Activated CD4-positive, alpha-beta T cell treated with anti-CD3 and anti-CD28 coated beads for 36 hours (primary cell): ENCODE results near the gene SLC25A28. TPM values are rescaled to one million over a fixed set of nuclear protein-coding genes. Genes with fewer than 3 reads are reported as not detected.

Experiments used
- ATAC-seq: fragments of 200-7000 bp; cut with Tn5 transposase; one replicate; pipeline ENCODE4 v1.10.0; 2021; ENCODE audit warnings: mild to moderate bottlenecking, moderate library complexity
- CTCF ChIA-PET: fragments of 350-600 bp; sonication (Branson Sonifier 250); formaldehyde crosslinking; loops from one replicate; lab custom pipeline; 2021; ENCODE audit warnings: antibody characterized with exemption; lab: Charles Lee
- POLR2A ChIA-PET: fragments of 350-600 bp; sonication (Branson Sonifier 250); formaldehyde crosslinking; loops from one replicate; lab custom pipeline; 2021; ENCODE audit warnings: antibody characterized with exemption, inconsistent platforms; lab: Charles Lee
- DNase-seq: peaks from one replicate; pipeline ENCODE4 v3.0.0-alpha.2; 2020
- H3K27ac Mint-ChIP-seq: one replicate; pipeline ENCODE4 v1.8.0; 2021; ENCODE audit warnings: mixed read lengths
- H3K27me3 Mint-ChIP-seq: one replicate; pipeline ENCODE4 v1.8.0; 2021; ENCODE audit warnings: mixed read lengths
- H3K36me3 Mint-ChIP-seq: one replicate; pipeline ENCODE4 v1.8.0; 2021; ENCODE audit warnings: low read depth, mixed read lengths
- H3K4me1 Mint-ChIP-seq: one replicate; pipeline ENCODE4 v1.8.0; 2021; ENCODE audit warnings: mixed read lengths
- H3K4me3 Mint-ChIP-seq: one replicate; pipeline ENCODE4 v1.8.0; 2021; ENCODE audit warnings: mild to moderate bottlenecking, moderate library complexity, mixed read lengths
- H3K9me3 Mint-ChIP-seq: one replicate; pipeline ENCODE4 v1.8.0; 2021; ENCODE audit warnings: low read depth, mixed read lengths
- intact Hi-C, 2 experiments: fragments of 100-400 bp; cut with DNase I in 1 of 2; cut with micrococcal nuclease in 1 of 2; formaldehyde crosslinking; loops; one replicate each; pipeline versions ENCODE4 v1.14.2 to v1.15.1; 2022 to 2024; cut with DNase I, micrococcal nuclease
- total RNA-seq, 2 experiments: library from RNA; stranded (reverse); gene quantifications; one replicate each; pipeline ENCODE4 v1.2.3, GENCODE V29; 2021

The SLC25A28 gene, protein sequence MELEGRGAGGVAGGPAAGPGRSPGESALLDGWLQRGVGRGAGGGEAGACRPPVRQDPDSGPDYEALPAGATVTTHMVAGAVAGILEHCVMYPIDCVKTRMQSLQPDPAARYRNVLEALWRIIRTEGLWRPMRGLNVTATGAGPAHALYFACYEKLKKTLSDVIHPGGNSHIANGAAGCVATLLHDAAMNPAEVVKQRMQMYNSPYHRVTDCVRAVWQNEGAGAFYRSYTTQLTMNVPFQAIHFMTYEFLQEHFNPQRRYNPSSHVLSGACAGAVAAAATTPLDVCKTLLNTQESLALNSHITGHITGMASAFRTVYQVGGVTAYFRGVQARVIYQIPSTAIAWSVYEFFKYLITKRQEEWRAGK
- total RNA-seq, result 10 to 100 TPM; 55.0 to 65.9 TPM

DNA sequence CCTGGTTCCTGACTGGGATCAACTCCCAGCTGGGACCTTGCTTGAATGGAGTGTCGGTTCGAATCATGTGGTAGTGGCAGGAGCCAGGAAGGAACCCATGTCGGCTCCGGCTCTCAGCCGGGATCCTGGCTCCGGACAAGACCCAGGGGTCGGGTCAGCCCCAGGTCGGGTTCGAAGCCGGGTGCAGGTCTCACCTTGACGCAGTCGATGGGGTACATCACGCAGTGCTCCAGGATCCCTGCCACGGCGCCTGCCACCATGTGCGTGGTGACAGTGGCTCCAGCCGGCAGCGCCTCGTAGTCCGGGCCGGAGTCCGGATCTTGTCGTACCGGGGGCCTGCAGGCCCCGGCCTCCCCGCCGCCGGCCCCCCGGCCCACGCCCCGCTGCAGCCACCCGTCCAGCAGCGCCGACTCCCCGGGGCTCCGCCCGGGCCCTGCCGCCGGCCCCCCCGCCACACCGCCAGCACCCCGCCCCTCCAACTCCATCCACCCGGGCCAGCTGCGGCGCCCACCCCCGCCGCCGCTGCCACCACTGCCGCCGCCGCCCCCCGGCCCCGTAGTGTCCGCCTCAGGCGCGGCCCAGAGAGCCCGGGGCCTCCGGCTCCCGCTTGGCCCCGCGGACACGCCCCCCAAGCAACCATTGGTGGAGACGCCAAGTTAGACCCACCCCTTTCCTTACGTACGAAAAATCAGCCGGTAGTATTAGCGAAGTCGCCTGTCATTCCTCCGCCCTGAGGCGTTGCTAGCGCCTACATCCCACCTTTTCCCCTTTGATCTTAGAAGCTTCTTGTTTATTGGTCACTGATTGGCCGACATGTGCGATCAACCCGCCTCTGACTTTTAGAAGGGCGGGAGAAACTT is at the start of gene SLC25A28:
SLC25A28 (minus strand) TSS at position 589 of the 860 bp plus-strand sequence; CDS start at position 485, 104 bp downstream.
- no peaks in the 10 kb centered on the region for H3K9me3 Mint-ChIP-seq
- POLR2A ChIA-PET, result interaction anchor here (0.7 to 4.3 kb wide), 7 partner anchors 39 to 190 kb away, joined by 3 to 30 read pairs (median 5); partner anchors contain the start of genes COX15, CUTC, ENTPD7 and GOT1
- peaks cover 27% of the 10 kb centered on the region for H3K36me3 Mint-ChIP-seq
- peak within 1 kb of the TSS; percentile 96 for H3K4me3 Mint-ChIP-seq
- no peaks in the 10 kb centered on the region for H3K27me3 Mint-ChIP-seq
- H3K4me1 Mint-ChIP-seq, result peaks cover 46% of the 10 kb centered on the region
- H3K27ac Mint-ChIP-seq, result peak within 1 kb of the TSS; percentile 98
- DNase-seq, result peak; percentile 96
- ATAC-seq, result no peak
- CTCF ChIA-PET, result interaction anchor here (0.7 to 4.1 kb wide), 7 partner anchors 8 to 184 kb away, joined by 3 to 15 read pairs (median 3); no protein-coding TSS in a partner anchor
- intact Hi-C loops, result loop anchor here (1.0 to 10.0 kb wide), 10 partner anchors 39 to 1975 kb away; partner anchors contain the start of genes COX15 (in 2 of the 2), CUTC (in 2 of the 2), ENTPD7 (in 2 of the 2) and GOT1 (in 2 of the 2)

DNA sequence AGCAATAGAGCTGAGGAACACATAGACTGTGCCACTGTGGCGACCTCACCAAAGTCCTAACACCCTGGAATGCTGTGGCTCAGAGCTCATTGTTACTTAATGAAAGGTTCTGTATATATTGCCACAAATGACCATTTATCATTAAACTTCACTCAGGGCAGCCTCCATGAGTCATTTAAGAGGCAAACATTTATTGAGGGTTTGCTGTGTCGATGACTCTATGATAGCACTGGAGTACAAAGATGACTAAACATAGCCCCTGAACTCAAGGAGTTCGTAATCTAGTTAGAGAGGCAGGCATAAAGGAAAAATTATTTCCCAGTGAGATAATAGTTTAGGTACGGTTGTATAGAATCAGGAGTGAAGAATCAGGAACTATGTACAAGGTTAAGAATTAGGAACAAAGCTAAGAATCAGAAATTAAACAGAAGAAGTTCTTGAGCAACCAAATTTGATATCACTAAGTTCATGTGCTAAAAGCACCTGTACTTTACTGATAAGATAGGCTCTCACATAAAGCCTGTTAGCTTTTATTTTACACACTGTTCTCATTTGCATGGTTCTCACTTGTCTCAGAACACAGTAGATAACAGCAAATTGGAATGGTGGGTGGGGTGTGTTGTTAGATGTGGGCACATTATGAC is 47.0 kb upstream of the SLC25A28 start:
- peaks cover 5% of the 10 kb centered on the region for H3K36me3 Mint-ChIP-seq
- no peak for ATAC-seq
- H3K4me1 Mint-ChIP-seq, result peaks cover 3% of the 10 kb centered on the region
- no peaks in the 10 kb centered on the region for H3K27me3 Mint-ChIP-seq
- intact Hi-C loops, result no loop called here
- no peak overlapping the region for H3K27ac Mint-ChIP-seq
- ChIA-PET CTCF (no interaction called here), POLR2A (no interaction called here)
- no peak overlapping the region for H3K4me3 Mint-ChIP-seq
- no peaks in the 10 kb centered on the region for H3K9me3 Mint-ChIP-seq
- no peak for DNase-seq

DNA sequence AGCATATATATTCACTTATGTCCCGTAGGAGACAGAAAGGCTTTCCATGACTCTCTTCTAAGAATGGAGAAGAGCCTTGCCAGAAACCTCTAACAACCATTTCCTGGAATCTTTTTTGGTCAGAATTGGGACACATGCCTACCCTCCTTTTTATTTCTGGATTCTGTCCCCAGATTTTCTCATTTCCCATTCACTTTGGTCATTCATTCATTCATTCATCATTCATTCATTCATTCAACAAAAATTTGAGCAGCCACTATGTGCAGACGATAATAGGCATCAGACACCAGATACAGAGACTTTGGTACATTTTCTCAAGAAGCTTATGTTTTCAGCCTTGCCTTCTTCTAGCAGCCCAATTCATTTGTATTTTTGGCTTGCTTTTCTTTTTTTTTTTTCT is 45.1 kb upstream of the SLC25A28 start:
- no peaks in the 10 kb centered on the region for H3K27me3 Mint-ChIP-seq
- ChIA-PET POLR2A (no interaction called here), CTCF (interaction anchor here (0.6 kb wide), 1 partner anchor 275 kb away, joined by 3 read pairs; no protein-coding TSS in a partner anchor)
- ATAC-seq, result no peak
- H3K9me3 Mint-ChIP-seq, result no peaks in the 10 kb centered on the region
- intact Hi-C loops, result no loop called here
- H3K27ac Mint-ChIP-seq, result no peak overlapping the region
- no peak for DNase-seq
- peaks cover 7% of the 10 kb centered on the region for H3K4me1 Mint-ChIP-seq
- H3K36me3 Mint-ChIP-seq, result peaks cover 5% of the 10 kb centered on the region
- no peak overlapping the region for H3K4me3 Mint-ChIP-seq

DNA sequence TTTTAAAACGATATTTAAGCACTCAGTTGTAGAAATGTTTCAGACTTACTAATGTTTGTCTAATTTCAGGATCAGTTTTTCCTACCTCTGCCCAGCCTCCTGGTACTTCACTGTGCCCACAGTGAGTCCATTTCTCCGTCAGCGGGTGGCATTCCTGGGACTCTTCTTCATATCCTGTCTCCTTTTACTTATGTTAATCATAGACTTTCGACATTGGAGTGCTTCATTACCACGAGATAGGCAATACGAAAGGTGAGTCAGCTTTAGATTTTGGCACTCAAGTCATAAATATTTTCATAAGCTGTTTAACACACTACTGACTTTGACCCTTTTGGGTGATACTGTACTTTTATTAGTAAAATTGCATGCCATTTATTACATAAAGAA is 41.1 kb upstream of the SLC25A28 start:
- intact Hi-C loops, result no loop called here
- H3K9me3 Mint-ChIP-seq, result no peaks in the 10 kb centered on the region
- no peak overlapping the region for H3K4me3 Mint-ChIP-seq
- ChIA-PET POLR2A (no interaction called here), CTCF (interaction anchor here (0.6 to 0.9 kb wide), 2 partner anchors 30 to 88 kb away, joined by 3 read pairs; no protein-coding TSS in a partner anchor)
- DNase-seq (no peak), ATAC-seq (no peak)
- no peak overlapping the region for H3K27ac Mint-ChIP-seq
- peaks cover 5% of the 10 kb centered on the region for H3K36me3 Mint-ChIP-seq
- H3K4me1 Mint-ChIP-seq, result peaks cover 22% of the 10 kb centered on the region
- peaks cover 6% of the 10 kb centered on the region for H3K27me3 Mint-ChIP-seq

DNA sequence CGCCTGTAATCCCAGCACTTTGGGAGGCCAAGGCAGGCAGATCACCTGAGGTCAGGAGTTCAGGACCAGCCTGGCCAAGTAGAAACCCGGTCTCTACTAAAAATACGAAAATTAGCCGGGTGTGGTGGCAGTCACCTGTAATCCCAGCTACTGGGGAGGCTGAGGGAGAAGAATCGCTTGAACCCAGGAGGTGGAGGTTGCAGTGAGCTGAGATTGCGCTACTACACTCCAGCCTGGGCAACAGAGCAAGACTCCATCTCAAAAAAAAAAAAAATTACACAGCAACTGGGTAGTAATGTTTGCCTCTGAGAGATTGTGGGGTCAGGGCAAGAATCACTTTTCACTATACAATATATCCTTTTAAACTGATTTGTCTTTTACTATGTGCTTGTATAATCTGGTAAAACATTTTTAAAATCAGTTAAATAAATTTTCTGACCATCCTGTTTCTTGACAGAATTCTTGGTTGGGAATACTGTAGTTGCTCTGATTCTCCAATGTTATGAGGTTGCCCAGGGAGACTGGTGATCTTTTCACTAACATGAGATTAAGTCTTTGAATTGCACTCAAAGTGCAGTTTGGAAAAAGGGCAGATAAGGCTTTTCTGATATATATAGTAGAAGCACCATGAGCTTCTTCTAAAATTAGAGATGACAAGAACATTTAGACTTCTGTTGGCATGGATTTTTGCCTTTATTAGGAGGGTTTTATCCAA is 40.6 kb upstream of the SLC25A28 start:
- Mint-ChIP-seq H3K9me3 (no peaks in the 10 kb centered on the region), H3K4me3 (no peak overlapping the region), H3K4me1 (peaks cover 22% of the 10 kb centered on the region), H3K27me3 (peaks cover 10% of the 10 kb centered on the region), H3K36me3 (peaks cover 3% of the 10 kb centered on the region), H3K27ac (no peak overlapping the region)
- ATAC-seq (no peak), DNase-seq (no peak)
- POLR2A ChIA-PET, result no interaction called here
- intact Hi-C loops, result no loop called here
- CTCF ChIA-PET, result interaction anchor here (2.6 kb wide), 1 partner anchor 38 kb away, joined by 11 read pairs; no protein-coding TSS in a partner anchor

DNA sequence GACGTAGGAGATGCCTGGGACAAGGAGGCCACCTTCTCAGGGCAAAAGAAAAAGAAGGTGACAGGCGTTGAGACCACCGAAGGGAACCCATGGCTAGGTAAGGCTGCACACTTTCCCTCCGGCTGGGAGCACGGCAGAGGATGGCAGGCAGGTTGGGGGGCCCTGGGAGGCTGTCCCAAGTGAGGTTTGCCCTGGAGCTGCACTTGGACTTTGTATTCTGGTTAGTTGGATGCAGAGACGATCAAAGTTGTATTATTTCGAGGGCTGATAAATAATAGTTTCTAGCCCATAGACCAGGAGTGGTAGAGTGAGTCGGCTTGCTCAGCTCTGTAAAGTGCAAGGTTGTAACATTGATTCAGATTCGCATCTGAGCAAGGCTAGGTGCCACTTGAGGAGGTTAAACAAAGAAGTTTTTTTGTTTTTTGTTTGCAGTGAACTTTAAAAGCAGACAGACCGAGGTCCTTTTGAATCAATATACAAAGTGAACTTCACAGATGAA is 39.7 kb upstream of the SLC25A28 start:
- H3K9me3 Mint-ChIP-seq, result no peaks in the 10 kb centered on the region
- intact Hi-C loops, result loop anchor here (1.0 to 5.0 kb wide), 5 partner anchors 40 to 230 kb away; partner anchors contain the start of genes COX15 (in 2 of the 2), CUTC (in 2 of the 2), SLC25A28 (in 2 of the 2) and GOT1 (in 1 of the 2)
- no peak overlapping the region for H3K27ac Mint-ChIP-seq
- DNase-seq (no peak), ATAC-seq (no peak)
- peaks cover 22% of the 10 kb centered on the region for H3K4me1 Mint-ChIP-seq
- ChIA-PET POLR2A (interaction anchor here (1.7 to 2.3 kb wide), 3 partner anchors 40 to 73 kb away, joined by 7 to 30 read pairs (median 15); partner anchors contain the start of genes COX15, CUTC and SLC25A28), CTCF (interaction anchor here (0.6 to 2.6 kb wide), 8 partner anchors 15 to 1234 kb away, joined by 3 to 11 read pairs (median 4); no protein-coding TSS in a partner anchor)
- H3K4me3 Mint-ChIP-seq, result peak overlapping the region; percentile 84
- peaks cover 10% of the 10 kb centered on the region for H3K27me3 Mint-ChIP-seq
- no peaks in the 10 kb centered on the region for H3K36me3 Mint-ChIP-seq

DNA sequence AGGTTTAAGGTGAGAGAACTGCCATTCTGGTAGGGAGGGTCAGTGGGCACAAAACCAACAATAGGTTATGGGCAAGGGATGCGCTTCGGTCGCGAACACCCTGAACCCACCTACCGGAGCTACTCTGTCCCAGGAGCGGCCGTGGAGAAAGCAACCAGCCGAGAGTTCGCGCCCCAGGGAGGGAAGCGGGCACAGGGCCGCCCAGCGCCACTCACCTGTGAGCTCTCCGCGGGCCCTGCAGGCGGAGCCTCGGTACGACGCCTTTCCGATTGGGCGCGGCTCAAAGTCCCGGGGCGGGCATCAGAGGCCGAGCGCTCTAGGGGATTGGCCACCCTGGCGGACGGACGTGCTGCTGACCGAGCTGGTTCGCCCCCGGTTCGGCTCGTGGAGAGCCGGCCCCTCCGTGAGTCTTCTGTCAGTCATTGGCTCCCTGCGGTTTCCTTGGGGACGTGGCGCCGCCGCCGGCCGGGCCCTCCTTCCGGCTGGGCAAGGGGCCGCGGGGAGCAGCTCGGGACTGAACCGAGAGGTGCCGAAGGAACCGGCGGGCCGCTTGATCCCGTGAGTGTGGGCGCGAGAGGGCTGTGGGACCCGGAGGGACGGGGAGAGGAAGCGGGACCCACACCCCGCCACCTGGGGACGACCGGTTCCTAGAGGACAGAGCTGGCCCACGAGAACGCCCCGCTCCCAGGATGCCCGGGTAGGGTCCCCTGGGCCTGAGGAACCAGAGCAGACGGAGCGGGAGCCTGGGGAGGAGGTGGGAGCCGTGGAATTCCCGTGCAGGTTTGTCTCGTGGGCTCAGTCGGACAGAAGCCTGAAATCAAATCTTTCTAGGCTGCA is 39.0 kb upstream of the SLC25A28 start, which contains the start of gene ENTPD7:
ENTPD7 (plus strand) TSS at position 479 of the 837 bp plus-strand sequence. CDS start 448 bp downstream, outside the sequence.
- ChIA-PET POLR2A (interaction anchor here (0.6 to 2.3 kb wide), 6 partner anchors 10 to 1518 kb away, joined by 3 to 30 read pairs (median 6); partner anchors contain the start of genes COX15, CUTC, GOT1 and SLC25A28), CTCF (interaction anchor here (0.6 to 2.6 kb wide), 10 partner anchors 16 to 1233 kb away, joined by 3 to 11 read pairs (median 4); partner anchors contain the start of gene GOT1)
- Mint-ChIP-seq H3K4me1 (peaks cover 22% of the 10 kb centered on the region), H3K36me3 (no peaks in the 10 kb centered on the region), H3K9me3 (no peaks in the 10 kb centered on the region), H3K27ac (peak within 1 kb of the TSS; percentile 85), H3K4me3 (peak within 1 kb of the TSS; percentile 84), H3K27me3 (peaks cover 12% of the 10 kb centered on the region)
- DNase-seq (peak; percentile 96), ATAC-seq (peak; percentile 99)
- intact Hi-C loops, result loop anchor here (1.0 to 5.0 kb wide), 5 partner anchors 39 to 229 kb away; partner anchors contain the start of genes COX15 (in 2 of the 2), CUTC (in 2 of the 2), SLC25A28 (in 2 of the 2) and GOT1 (in 1 of the 2)

DNA sequence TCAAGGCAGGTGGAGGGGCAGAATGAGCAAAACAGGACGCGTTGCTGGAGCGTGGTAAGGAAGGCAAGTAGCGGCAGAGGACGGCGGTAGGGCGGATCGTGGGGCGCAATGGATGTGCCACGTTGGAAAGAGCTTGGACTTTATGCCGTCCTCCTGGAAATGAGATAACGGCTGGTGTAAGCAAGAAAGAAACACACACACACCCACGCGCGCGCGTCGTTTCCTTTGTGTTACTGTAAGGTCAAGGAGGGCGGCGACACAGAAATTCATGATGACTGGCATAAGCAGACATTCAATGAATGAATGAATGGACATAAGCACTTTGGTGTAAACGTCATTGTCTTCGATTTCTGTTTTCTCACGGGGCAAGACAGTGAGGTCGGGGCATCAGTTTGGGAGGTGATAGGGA is 38.4 kb upstream of the SLC25A28 start:
- peak overlapping the region; percentile 85 for H3K27ac Mint-ChIP-seq
- ChIA-PET POLR2A (interaction anchor here (1.5 to 2.3 kb wide), 4 partner anchors 38 to 228 kb away, joined by 5 to 30 read pairs (median 11); partner anchors contain the start of genes COX15, CUTC, GOT1 and SLC25A28), CTCF (interaction anchor here (0.6 to 2.6 kb wide), 7 partner anchors 16 to 228 kb away, joined by 3 to 11 read pairs (median 4); partner anchors contain the start of gene GOT1)
- H3K36me3 Mint-ChIP-seq, result no peaks in the 10 kb centered on the region
- peaks cover 20% of the 10 kb centered on the region for H3K4me1 Mint-ChIP-seq
- H3K9me3 Mint-ChIP-seq, result no peaks in the 10 kb centered on the region
- DNase-seq (peak; percentile 87), ATAC-seq (peak; percentile 25)
- H3K27me3 Mint-ChIP-seq, result peaks cover 14% of the 10 kb centered on the region
- intact Hi-C loops, result loop anchor here (1.0 to 5.0 kb wide), 5 partner anchors 38 to 228 kb away; partner anchors contain the start of genes COX15 (in 2 of the 2), CUTC (in 2 of the 2), SLC25A28 (in 2 of the 2) and GOT1 (in 1 of the 2)
- H3K4me3 Mint-ChIP-seq, result peak overlapping the region; percentile 84
